ENCODE results near the gene XXYLT1. TPM values are rescaled to one million over a fixed set of nuclear protein-coding genes. Genes with fewer than 3 reads are reported as not detected.

The XXYLT1 gene
- total and polyA plus RNA-seq, 2 of the 8 experiments (the other 6 are each of a cell fraction or from before 2014, with no cell fraction given), result 18.9 to 23.8 TPM

GRCh38 chr3:195028877-195029606 is 241.9 kb downstream of the XXYLT1 start:
- Histone ChIP-seq H4K8ac (ENCODE audit: extremely low read depth, insufficient read depth, low read length) (no peak overlapping the region), H2BK20ac (ENCODE audit: low read length) (no peak overlapping the region), H2AK5ac (ENCODE audit: low read depth, low read length) (no peak overlapping the region), H3K79me1 (ENCODE audit: low read depth, low read length) (no peaks in the 10 kb centered on the region), H3K4me3 (ENCODE audit: extremely low read depth in 1 of 4, insufficient read depth in 2 of 4, low read depth in 3 of 4, low read length in 4 of 4) (no peak overlapping the region), H3K27me3 (replicated peaks in 1 of 4; ENCODE audit: control insufficient read depth in 3 of 4, extremely low read depth in 1 of 4, insufficient read depth in 3 of 4, low read length in 3 of 4) (peaks cover 0 to 3% (median 1%) of the 10 kb centered on the region in 4 experiments; a peak in 3 of 7 replicates), H3K23ac (ENCODE audit: insufficient read length) (no peak overlapping the region), H4K20me1 (replicated peaks in 1 of 2; ENCODE audit: control insufficient read depth in 1 of 2, insufficient read depth in 2 of 2, low read length in 2 of 2) (no peaks in the 10 kb centered on the region), H2BK12ac (ENCODE audit: low read depth, low read length) (no peak overlapping the region), H3K9ac (replicated peaks in 1 of 4; ENCODE audit: extremely low read depth in 1 of 4, low read depth in 3 of 4, low read length in 3 of 4) (no peak overlapping the region), H4K91ac (replicated peaks; ENCODE audit: insufficient read length, low read length) (no peak overlapping the region), H3K4ac (replicated peaks; ENCODE audit: insufficient read length, low read depth, low read length) (no peak overlapping the region), H3K14ac (ENCODE audit: insufficient read length) (no peak overlapping the region), H2AFZ (ENCODE audit: low read length) (no peak overlapping the region), H3K23me2 (ENCODE audit: low read depth, low read length) (no peaks in the 10 kb centered on the region), H2BK15ac (ENCODE audit: low read length) (no peak overlapping the region), H3K56ac (replicated peaks; ENCODE audit: insufficient read length, low read depth, low read length) (no peak overlapping the region), H3K4me2 (ENCODE audit: insufficient read depth in 1 of 2, low read depth in 2 of 2, low read length in 2 of 2) (no peak overlapping the region), H4K5ac (ENCODE audit: insufficient read length, low read depth, low read length) (no peak overlapping the region), H3K36me3 (ENCODE audit: control insufficient read depth in 2 of 4, insufficient read depth in 4 of 4, low read length in 3 of 4) (no peaks in the 10 kb centered on the region), H2BK5ac (ENCODE audit: low read depth, low read length) (no peak overlapping the region), H3K18ac (ENCODE audit: extremely low read depth, low read length) (no peak overlapping the region), H2BK120ac (replicated peaks; ENCODE audit: low read depth, low read length) (no peak overlapping the region), H3K4me1 (replicated peaks in 1 of 4; ENCODE audit: control insufficient read depth in 3 of 4, insufficient read depth in 4 of 4, low read length in 3 of 4) (peaks cover 0 to 4% (median 3%) of the 10 kb centered on the region in 4 experiments; a peak in 4 of 7 replicates), H3K79me2 (ENCODE audit: control insufficient read depth in 1 of 2, insufficient read depth in 2 of 2, low read length in 2 of 2) (no peaks in the 10 kb centered on the region), H3K9me3 (ENCODE audit: insufficient read depth in 2 of 2, low read depth in 1 of 2, low read length in 1 of 2) (peaks cover 0 to under 1% of the 10 kb centered on the region in 2 experiments; a peak in 1 of 4 replicates), H3K27ac (ENCODE audit: low read depth, low read length) (no peak overlapping the region)
- FAIRE-seq, result no peak
- CTCF ChIA-PET (ENCODE audit: partially characterized antibody), result interaction anchor here (0.7 to 1.3 kb wide), 2 partner anchors 14 to 122 kb away, joined by 3 to 4 read pairs; no protein-coding TSS in a partner anchor
- no peak for DNase-seq (ENCODE audit: low read depth in 1 of 2, low spot score in 2 of 2)
- 95% methylated on average over 8 of the region's 8 CpGs; no CpG with 5 or more reads in 1 of the 2 experiments for WGBS, 2 experiments (ENCODE audit: extremely low coverage in 1 of 2, insufficient coverage in 1 of 2, insufficient read length in 1 of 2, insufficient replicate concordance in 2 of 2, low coverage in 1 of 2, low lambda C conversion rate in 2 of 2, missing lambda C conversion rate in 1 of 2)
- POLR2A ChIA-PET (ENCODE audit: partially characterized antibody), result no interaction called here
- TF ChIP-seq CREB1 (IDR thresholded peaks at IDR 0.05) (no peak), JUN (IDR thresholded peaks at IDR 0.05; ENCODE audit: low read depth, low read length) (no peak), CEBPB (IDR thresholded peaks at IDR 0.05; ENCODE audit: low read depth, low read length) (no peak), ZNF274 (IDR thresholded peaks at IDR 0.05; ENCODE audit: borderline replicate concordance, extremely low read depth, low read length) (no peak), CBX5 (IDR thresholded peaks at IDR 0.05; ENCODE audit: low read depth, low read length) (no peak), SIRT6 (IDR thresholded peaks at IDR 0.05; ENCODE audit: low read length) (no peak), FOSL1 (IDR thresholded peaks at IDR 0.05; ENCODE audit: insufficient read depth, low read depth, low read length) (no peak), KDM5A (IDR thresholded peaks at IDR 0.05; ENCODE audit: low read length) (no peak), CBX8 (IDR thresholded peaks at IDR 0.05; ENCODE audit: borderline replicate concordance, low read depth, low read length) (no peak), NANOG (IDR thresholded peaks at IDR 0.05; ENCODE audit: insufficient read depth, low read depth, low read length, poor library complexity, severe bottlenecking) (no peak), SP1 (IDR thresholded peaks at IDR 0.05; ENCODE audit: low read depth, low read length) (no peak)
- TF ChIP-seq, protein P1, sequence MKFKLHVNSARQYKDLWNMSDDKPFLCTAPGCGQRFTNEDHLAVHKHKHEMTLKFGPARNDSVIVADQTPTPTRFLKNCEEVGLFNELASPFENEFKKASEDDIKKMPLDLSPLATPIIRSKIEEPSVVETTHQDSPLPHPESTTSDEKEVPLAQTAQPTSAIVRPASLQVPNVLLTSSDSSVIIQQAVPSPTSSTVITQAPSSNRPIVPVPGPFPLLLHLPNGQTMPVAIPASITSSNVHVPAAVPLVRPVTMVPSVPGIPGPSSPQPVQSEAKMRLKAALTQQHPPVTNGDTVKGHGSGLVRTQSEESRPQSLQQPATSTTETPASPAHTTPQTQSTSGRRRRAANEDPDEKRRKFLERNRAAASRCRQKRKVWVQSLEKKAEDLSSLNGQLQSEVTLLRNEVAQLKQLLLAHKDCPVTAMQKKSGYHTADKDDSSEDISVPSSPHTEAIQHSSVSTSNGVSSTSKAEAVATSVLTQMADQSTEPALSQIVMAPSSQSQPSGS (IDR thresholded peaks at IDR 0.05; ENCODE audit: low read length), result no peak
